ENCODE data around the gene TSC2.

Gene TSC2

DNA sequence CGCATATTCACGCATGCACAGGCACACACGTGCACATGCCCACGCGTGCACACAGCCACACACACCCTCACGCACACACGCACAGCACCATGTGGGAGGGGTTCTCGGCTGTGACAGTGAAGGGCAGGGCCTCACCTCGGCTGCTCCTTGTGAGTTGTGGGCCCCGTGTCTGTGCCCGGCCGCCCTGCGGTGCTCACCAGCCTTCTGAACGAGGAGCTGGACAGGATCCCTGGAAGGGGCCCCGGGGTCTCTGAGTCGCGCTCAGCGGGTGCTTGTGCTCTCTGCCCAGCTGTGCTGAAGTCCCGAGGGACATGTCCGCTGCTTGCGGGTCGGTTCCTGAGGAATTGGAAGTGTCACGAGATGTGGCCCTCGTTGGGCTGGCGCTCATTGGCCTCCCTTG is 16.1 kb downstream of the TSC2 start:
- Histone ChIP-seq H3K4ac (ENCODE audit: low read length) (no peak overlapping the region), H3K4me2 (ENCODE audit: insufficient read depth, low read length, poor library complexity, severe bottlenecking) (no peak overlapping the region), H2BK15ac (ENCODE audit: low read length) (no peak overlapping the region), H3K14ac (ENCODE audit: low read length) (no peak overlapping the region), H2BK5ac (ENCODE audit: low read length) (peak overlapping the region; percentile 10), H2BK12ac (ENCODE audit: low read length) (peak overlapping the region; percentile 73), H4K91ac (ENCODE audit: low read depth, low read length, poor library complexity) (no peak overlapping the region), H3K27me3 (ENCODE audit: control insufficient read depth in 3 of 3, insufficient read depth in 3 of 3, low read depth in 1 of 3, low read length in 3 of 3) (no peaks in the 10 kb centered on the region), H2AFZ (ENCODE audit: low read length) (no peak overlapping the region), H2BK120ac (ENCODE audit: low read depth, low read length) (peak overlapping the region; percentile 8), H3K18ac (ENCODE audit: low read length) (no peak overlapping the region), H4K8ac (ENCODE audit: low read depth, low read length) (peak overlapping the region; percentile 6), H2AK5ac (ENCODE audit: low read depth, low read length) (peak overlapping the region; percentile 28), H3K27ac (replicated peaks; ENCODE audit: low read length) (no peak overlapping the region), H3K4me3 (ENCODE audit: low read length in 2 of 2) (no peak overlapping the region), H3K9ac (ENCODE audit: low read depth, low read length, poor library complexity) (peak overlapping the region; percentile 60), H3K23ac (ENCODE audit: low read depth, low read length, poor library complexity) (peak overlapping the region; percentile 89), H3K9me3 (replicated peaks in 1 of 2; ENCODE audit: control insufficient read depth in 2 of 2, insufficient read depth in 1 of 2, low read depth in 1 of 2, low read length in 2 of 2) (peaks cover 0 to 5% of the 10 kb centered on the region in 2 donors), H3K4me1 (ENCODE audit: control insufficient read depth in 2 of 2, insufficient read depth in 1 of 2, low read depth in 1 of 2, low read length in 2 of 2) (peaks cover 0 to 2% of the 10 kb centered on the region in 2 donors), H3K36me3 (replicated peaks in 1 of 2; ENCODE audit: control insufficient read depth in 2 of 2, insufficient read depth in 2 of 2, low read length in 2 of 2) (peaks cover 28 to 72% of the 10 kb centered on the region in 2 donors), H3K79me1 (ENCODE audit: low read depth, low read length) (no peaks in the 10 kb centered on the region)
- no CpG with 5 or more reads among the region's 25 CpGs for WGBS, 2 donors (ENCODE audit: extremely low coverage in 2 of 2, insufficient read length in 2 of 2, insufficient replicate concordance in 1 of 2)
- no peak for DNase-seq (ENCODE audit: low spot score)

GRCh38 chr16:2064368-2064945 is 16.7 kb downstream of the TSC2 start:
- no peak overlapping the region for H2BK15ac ChIP-seq (ENCODE audit: low read length)
- H3K9me3 ChIP-seq (replicated peaks in 1 of 2; ENCODE audit: control insufficient read depth in 2 of 2, insufficient read depth in 1 of 2, low read depth in 1 of 2, low read length in 2 of 2), result peaks cover 0 to 5% of the 10 kb centered on the region in 2 donors
- H3K4me3 ChIP-seq (ENCODE audit: low read length in 2 of 2), result no peak overlapping the region
- no peaks in the 10 kb centered on the region for H3K27me3 ChIP-seq (ENCODE audit: control insufficient read depth in 3 of 3, insufficient read depth in 3 of 3, low read depth in 1 of 3, low read length in 3 of 3)
- H3K4me1 ChIP-seq (ENCODE audit: control insufficient read depth in 2 of 2, insufficient read depth in 1 of 2, low read depth in 1 of 2, low read length in 2 of 2), result peaks cover 0 to 2% of the 10 kb centered on the region in 2 donors
- no peak overlapping the region for H3K4me2 ChIP-seq (ENCODE audit: insufficient read depth, low read length, poor library complexity, severe bottlenecking)
- no peak overlapping the region for H3K9ac ChIP-seq (ENCODE audit: low read depth, low read length, poor library complexity)
- H2AK5ac ChIP-seq (ENCODE audit: low read depth, low read length), result no peak overlapping the region
- H2BK120ac ChIP-seq (ENCODE audit: low read depth, low read length), result no peak overlapping the region
- no peaks in the 10 kb centered on the region for H3K79me1 ChIP-seq (ENCODE audit: low read depth, low read length)
- no peak overlapping the region for H4K91ac ChIP-seq (ENCODE audit: low read depth, low read length, poor library complexity)
- H3K4ac ChIP-seq (ENCODE audit: low read length), result no peak overlapping the region
- H3K36me3 ChIP-seq (replicated peaks in 1 of 2; ENCODE audit: control insufficient read depth in 2 of 2, insufficient read depth in 2 of 2, low read length in 2 of 2), result peaks cover 28 to 74% of the 10 kb centered on the region in 2 donors
- H2BK12ac ChIP-seq (ENCODE audit: low read length), result no peak overlapping the region
- H3K27ac ChIP-seq (replicated peaks; ENCODE audit: low read length), result no peak overlapping the region
- H3K23ac ChIP-seq (ENCODE audit: low read depth, low read length, poor library complexity), result no peak overlapping the region
- no peak for DNase-seq (ENCODE audit: low spot score)
- no peak overlapping the region for H3K14ac ChIP-seq (ENCODE audit: low read length)
- H4K8ac ChIP-seq (ENCODE audit: low read depth, low read length), result peak overlapping the region; percentile 6
- no CpG with 5 or more reads among the region's 16 CpGs for WGBS, 2 donors (ENCODE audit: extremely low coverage in 2 of 2, insufficient read length in 2 of 2, insufficient replicate concordance in 1 of 2)
- H2BK5ac ChIP-seq (ENCODE audit: low read length), result peak overlapping the region; percentile 10
- no peak overlapping the region for H2AFZ ChIP-seq (ENCODE audit: low read length)
- H3K18ac ChIP-seq (ENCODE audit: low read length), result no peak overlapping the region

DNA sequence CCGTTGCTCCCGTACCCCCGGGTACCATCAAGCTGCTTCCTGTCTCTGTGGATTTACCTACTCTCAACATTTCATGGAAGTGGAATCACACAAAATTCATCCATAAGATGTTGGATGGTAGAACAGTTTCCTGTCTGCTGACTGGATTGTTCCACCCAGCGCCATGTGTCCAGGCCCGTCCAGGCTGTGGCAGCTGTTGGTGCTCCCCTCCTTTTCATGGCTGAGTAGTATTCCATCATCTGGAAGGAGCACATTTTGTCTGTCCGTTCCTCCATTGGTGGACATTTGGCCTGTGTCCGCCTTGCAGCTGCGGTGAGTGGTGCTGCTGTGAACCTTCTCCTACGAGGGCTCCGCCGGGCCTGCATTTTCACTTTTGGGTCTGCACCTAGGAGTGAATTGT is 18.4 kb downstream of the TSC2 start:
- Histone ChIP-seq H2AFZ (ENCODE audit: low read length) (no peak overlapping the region), H3K27ac (replicated peaks; ENCODE audit: low read length) (no peak overlapping the region), H3K4me1 (ENCODE audit: control insufficient read depth in 2 of 2, insufficient read depth in 1 of 2, low read depth in 1 of 2, low read length in 2 of 2) (no peaks in the 10 kb centered on the region), H2BK12ac (ENCODE audit: low read length) (no peak overlapping the region), H3K18ac (ENCODE audit: low read length) (no peak overlapping the region), H3K23ac (ENCODE audit: low read depth, low read length, poor library complexity) (no peak overlapping the region), H2BK5ac (ENCODE audit: low read length) (no peak overlapping the region), H2BK15ac (ENCODE audit: low read length) (no peak overlapping the region), H2BK120ac (ENCODE audit: low read depth, low read length) (no peak overlapping the region), H3K27me3 (ENCODE audit: control insufficient read depth in 3 of 3, insufficient read depth in 3 of 3, low read depth in 1 of 3, low read length in 3 of 3) (no peaks in the 10 kb centered on the region), H3K9ac (ENCODE audit: low read depth, low read length, poor library complexity) (no peak overlapping the region), H3K4me2 (ENCODE audit: insufficient read depth, low read length, poor library complexity, severe bottlenecking) (no peak overlapping the region), H3K4me3 (ENCODE audit: low read length in 2 of 2) (peak overlapping the region in 1 of 2 donors; percentile 45), H3K36me3 (replicated peaks in 1 of 2; ENCODE audit: control insufficient read depth in 2 of 2, insufficient read depth in 2 of 2, low read length in 2 of 2) (peaks cover 32 to 75% of the 10 kb centered on the region in 2 donors), H2AK5ac (ENCODE audit: low read depth, low read length) (no peak overlapping the region), H3K9me3 (replicated peaks in 1 of 2; ENCODE audit: control insufficient read depth in 2 of 2, insufficient read depth in 1 of 2, low read depth in 1 of 2, low read length in 2 of 2) (peaks cover 0 to 5% of the 10 kb centered on the region in 2 donors), H3K4ac (ENCODE audit: low read length) (no peak overlapping the region), H4K8ac (ENCODE audit: low read depth, low read length) (no peak overlapping the region), H3K79me1 (ENCODE audit: low read depth, low read length) (no peaks in the 10 kb centered on the region), H4K91ac (ENCODE audit: low read depth, low read length, poor library complexity) (no peak overlapping the region), H3K14ac (ENCODE audit: low read length) (no peak overlapping the region)
- DNase-seq (ENCODE audit: low spot score), result no peak
- no CpG with 5 or more reads among the region's 11 CpGs for WGBS, 2 donors (ENCODE audit: extremely low coverage in 2 of 2, insufficient read length in 2 of 2, insufficient replicate concordance in 1 of 2)

DNA sequence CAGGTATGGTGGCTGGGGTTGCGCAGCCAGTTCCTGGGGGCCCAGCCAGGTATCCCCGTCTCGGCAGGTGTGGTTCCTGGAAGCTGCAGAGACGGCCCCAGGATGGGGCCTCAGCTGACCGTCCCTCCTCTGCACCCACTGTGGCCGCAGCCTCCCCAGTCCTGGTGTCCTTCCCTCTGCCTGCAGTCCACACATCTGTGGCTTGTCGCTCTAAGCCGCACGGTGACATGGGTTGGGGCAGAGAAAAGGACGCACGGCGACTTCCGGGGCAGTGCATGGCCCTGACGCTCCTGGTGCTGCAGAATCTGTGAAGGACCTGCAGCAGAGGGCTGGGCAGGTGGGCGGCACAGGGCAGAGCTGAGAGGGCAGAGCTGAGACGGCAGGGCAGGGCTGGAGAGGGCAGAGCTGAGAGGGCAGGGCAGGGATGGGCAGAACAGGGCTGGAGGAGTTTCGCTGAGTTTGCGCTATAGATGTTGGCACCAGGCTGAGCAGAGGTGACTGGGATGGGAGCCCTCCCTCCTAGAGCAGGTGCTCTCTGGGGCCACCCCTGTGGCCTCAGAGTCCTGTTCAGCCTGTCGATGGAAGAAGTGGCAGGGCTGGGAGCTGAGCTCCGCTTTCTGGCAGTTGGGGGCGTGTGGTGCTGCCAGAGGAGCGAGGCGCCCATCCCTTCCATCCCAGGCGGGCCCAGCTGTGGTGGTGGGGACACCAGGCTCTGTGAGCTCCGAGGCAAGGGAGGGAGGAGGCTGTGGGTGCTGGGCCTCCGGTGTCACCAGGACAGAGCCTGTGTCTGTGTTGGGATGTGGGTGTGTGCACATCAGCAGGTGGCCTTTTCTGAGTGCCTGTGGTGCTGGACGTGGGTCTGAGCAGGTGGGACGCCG is 23.0 kb downstream of the TSC2 start:
- H3K4me1 ChIP-seq (ENCODE audit: control insufficient read depth in 2 of 2, insufficient read depth in 1 of 2, low read depth in 1 of 2, low read length in 2 of 2), result no peaks in the 10 kb centered on the region
- peaks cover 0 to 3% of the 10 kb centered on the region in 2 donors for H3K9me3 ChIP-seq (replicated peaks in 1 of 2; ENCODE audit: control insufficient read depth in 2 of 2, insufficient read depth in 1 of 2, low read depth in 1 of 2, low read length in 2 of 2)
- peak overlapping the region; percentile 65 for H4K8ac ChIP-seq (ENCODE audit: low read depth, low read length)
- no peak overlapping the region for H3K18ac ChIP-seq (ENCODE audit: low read length)
- H3K4me2 ChIP-seq (ENCODE audit: insufficient read depth, low read length, poor library complexity, severe bottlenecking), result peak overlapping the region; percentile 11
- WGBS, 2 donors (ENCODE audit: extremely low coverage in 2 of 2, insufficient read length in 2 of 2, insufficient replicate concordance in 1 of 2), result no CpG with 5 or more reads among the region's 29 CpGs
- no peak overlapping the region for H2AFZ ChIP-seq (ENCODE audit: low read length)
- no peaks in the 10 kb centered on the region for H3K27me3 ChIP-seq (ENCODE audit: control insufficient read depth in 3 of 3, insufficient read depth in 3 of 3, low read depth in 1 of 3, low read length in 3 of 3)
- no peak overlapping the region for H3K14ac ChIP-seq (ENCODE audit: low read length)
- no peak overlapping the region for H3K9ac ChIP-seq (ENCODE audit: low read depth, low read length, poor library complexity)
- H2AK5ac ChIP-seq (ENCODE audit: low read depth, low read length), result no peak overlapping the region
- H3K4ac ChIP-seq (ENCODE audit: low read length), result no peak overlapping the region
- H2BK12ac ChIP-seq (ENCODE audit: low read length), result no peak overlapping the region
- peak overlapping the region; percentile 95 for H3K23ac ChIP-seq (ENCODE audit: low read depth, low read length, poor library complexity)
- no peak overlapping the region for H2BK15ac ChIP-seq (ENCODE audit: low read length)
- peak overlapping the region in 1 of 2 donors; percentile 46 for H3K4me3 ChIP-seq (ENCODE audit: low read length in 2 of 2)
- no peak overlapping the region for H2BK120ac ChIP-seq (ENCODE audit: low read depth, low read length)
- peaks cover 2% of the 10 kb centered on the region for H3K79me1 ChIP-seq (ENCODE audit: low read depth, low read length)
- peaks cover 36 to 82% of the 10 kb centered on the region in 2 donors for H3K36me3 ChIP-seq (replicated peaks in 1 of 2; ENCODE audit: control insufficient read depth in 2 of 2, insufficient read depth in 2 of 2, low read length in 2 of 2)
- no peak overlapping the region for H3K27ac ChIP-seq (replicated peaks; ENCODE audit: low read length)
- H4K91ac ChIP-seq (ENCODE audit: low read depth, low read length, poor library complexity), result no peak overlapping the region
- DNase-seq (ENCODE audit: low spot score), result no peak
- peak overlapping the region; percentile 53 for H2BK5ac ChIP-seq (ENCODE audit: low read length)
